NCI-H82 treated with DMSO at 0.1 percent for 48 hours (cell line): ENCODE results near the gene AP1B1.
"Not testable (repeated sequence)": the region's sequence is repeated elsewhere in the genome, so short reads cannot be mapped to it uniquely, and the experiment has no call there.

ENCODE experiments used
- DNase-seq: peaks from one replicate; lab custom pipeline; 2025; ENCODE audit not compliant: unreplicated experiment; lab: John Stamatoyannopoulos, UW

The AP1B1 gene

GRCh38 chr22:29351891-29352290 is 36.5 kb downstream of the AP1B1 start:
- no peak for DNase-seq

- DNase-seq, result no peak
Observed at GRCh38 chr22:29351042-29351441, 37.3 kb downstream of the AP1B1 start.

GRCh38 chr22:29348956-29349355 is 39.4 kb downstream of the AP1B1 start:
- no peak for DNase-seq

- DNase-seq, result no peak
Observed at GRCh38 chr22:29348041-29348440, 40.3 kb downstream of the AP1B1 start.

- DNase-seq, result peak; percentile 82
Observed at GRCh38 chr22:29346659-29347058, 41.7 kb downstream of the AP1B1 start.

GRCh38 chr22:29345932-29346331 is 42.4 kb downstream of the AP1B1 start:
- no peak for DNase-seq

- not testable (repeated sequence) for DNase-seq
Observed at GRCh38 chr22:29344889-29345288, 43.5 kb downstream of the AP1B1 start.

- DNase-seq, result no peak
Observed at GRCh38 chr22:29344137-29344536, 44.2 kb downstream of the AP1B1 start.

GRCh38 chr22:29343313-29343805 is 45.0 kb downstream of the AP1B1 start:
- DNase-seq, result peak; percentile 67

- no peak for DNase-seq
Observed at GRCh38 chr22:29342577-29343312, 45.6 kb downstream of the AP1B1 start.

GRCh38 chr22:29342177-29342576 is 46.2 kb downstream of the AP1B1 start:
- no peak for DNase-seq

- no peak for DNase-seq
Observed at GRCh38 chr22:29341849-29342127, 46.6 kb downstream of the AP1B1 start.

- DNase-seq, result no peak
Observed at GRCh38 chr22:29341056-29341848, 47.1 kb downstream of the AP1B1 start.

- DNase-seq, result no peak
Observed at GRCh38 chr22:29340566-29340965, 47.8 kb downstream of the AP1B1 start.

GRCh38 chr22:29339381-29340235 is 48.8 kb downstream of the AP1B1 start:
- no peak for DNase-seq

- DNase-seq, result no peak
Observed at GRCh38 chr22:29338398-29338797, 50.0 kb downstream of the AP1B1 start.

- DNase-seq, result no peak
Observed at GRCh38 chr22:29337631-29338284, 50.6 kb downstream of the AP1B1 start.

- DNase-seq, result no peak
Observed at GRCh38 chr22:29336751-29337490, 51.4 kb downstream of the AP1B1 start.

- DNase-seq, result no peak
Observed at GRCh38 chr22:29335656-29336055, 52.7 kb downstream of the AP1B1 start.

GRCh38 chr22:29334696-29335344 is 53.5 kb downstream of the AP1B1 start:
- DNase-seq, result no peak
